GM20000 (cell line): Measurements from ENCODE around the gene ZEB2.

ENCODE experiments used
- DNase-seq: peaks from one replicate; pipeline ENCODE4 v3.0.0; 2012; ENCODE audit warnings: low spot score
- TF ChIP-seq, protein P1 (sequence below): IDR thresholded peaks from 2 replicates; pipeline ENCODE4 v1.5.1; 2012; ENCODE audit warnings: mild to moderate bottlenecking, control low read depth; ENCODE audit errors: extremely low read depth, missing control alignments

ZEB2 gene

DNA sequence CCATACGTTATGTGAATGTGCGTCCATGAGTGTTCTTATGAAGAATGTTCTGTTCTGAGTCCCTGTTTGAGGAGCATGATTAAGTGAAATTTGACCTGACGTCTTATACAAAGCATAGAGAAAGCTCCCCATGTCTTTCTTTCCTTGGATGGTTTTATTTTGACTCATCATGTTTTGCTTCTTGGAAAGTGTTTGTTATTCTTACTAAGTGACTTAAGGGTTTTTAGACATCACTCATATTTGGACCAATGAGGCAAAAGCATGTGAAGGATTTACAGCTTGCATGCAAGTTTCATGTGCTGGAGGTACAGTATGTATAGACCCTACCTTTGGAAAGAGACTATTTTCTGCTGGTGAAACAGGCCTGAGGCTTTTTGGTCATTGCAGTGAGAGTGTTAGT is 33.5 kb upstream of the ZEB2 start:
- TF ChIP-seq, protein P1, sequence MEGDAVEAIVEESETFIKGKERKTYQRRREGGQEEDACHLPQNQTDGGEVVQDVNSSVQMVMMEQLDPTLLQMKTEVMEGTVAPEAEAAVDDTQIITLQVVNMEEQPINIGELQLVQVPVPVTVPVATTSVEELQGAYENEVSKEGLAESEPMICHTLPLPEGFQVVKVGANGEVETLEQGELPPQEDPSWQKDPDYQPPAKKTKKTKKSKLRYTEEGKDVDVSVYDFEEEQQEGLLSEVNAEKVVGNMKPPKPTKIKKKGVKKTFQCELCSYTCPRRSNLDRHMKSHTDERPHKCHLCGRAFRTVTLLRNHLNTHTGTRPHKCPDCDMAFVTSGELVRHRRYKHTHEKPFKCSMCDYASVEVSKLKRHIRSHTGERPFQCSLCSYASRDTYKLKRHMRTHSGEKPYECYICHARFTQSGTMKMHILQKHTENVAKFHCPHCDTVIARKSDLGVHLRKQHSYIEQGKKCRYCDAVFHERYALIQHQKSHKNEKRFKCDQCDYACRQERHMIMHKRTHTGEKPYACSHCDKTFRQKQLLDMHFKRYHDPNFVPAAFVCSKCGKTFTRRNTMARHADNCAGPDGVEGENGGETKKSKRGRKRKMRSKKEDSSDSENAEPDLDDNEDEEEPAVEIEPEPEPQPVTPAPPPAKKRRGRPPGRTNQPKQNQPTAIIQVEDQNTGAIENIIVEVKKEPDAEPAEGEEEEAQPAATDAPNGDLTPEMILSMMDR = no peak
- no peak for DNase-seq

DNA sequence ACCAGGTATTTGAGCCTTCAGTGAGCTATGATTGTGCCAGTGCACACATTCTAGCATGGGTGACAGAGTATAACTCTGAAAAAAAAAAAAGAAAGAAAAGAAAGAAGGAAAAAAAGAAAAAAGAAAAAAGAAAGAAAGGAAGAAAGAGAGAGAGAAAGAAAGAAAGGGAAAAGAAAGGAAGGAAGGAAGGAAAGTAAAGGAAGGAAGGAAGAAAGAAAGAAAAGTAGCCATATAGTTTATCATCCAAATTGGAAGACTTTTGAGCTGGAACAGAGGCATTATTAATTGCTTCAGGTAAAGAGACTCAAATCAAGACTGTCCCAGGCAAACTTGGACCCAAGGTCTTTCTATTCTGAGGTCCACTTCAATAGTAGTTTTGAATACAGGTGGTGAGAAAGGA is 32.9 kb upstream of the ZEB2 start:
- TF ChIP-seq, protein P1 = no peak
- DNase-seq = no peak

DNA sequence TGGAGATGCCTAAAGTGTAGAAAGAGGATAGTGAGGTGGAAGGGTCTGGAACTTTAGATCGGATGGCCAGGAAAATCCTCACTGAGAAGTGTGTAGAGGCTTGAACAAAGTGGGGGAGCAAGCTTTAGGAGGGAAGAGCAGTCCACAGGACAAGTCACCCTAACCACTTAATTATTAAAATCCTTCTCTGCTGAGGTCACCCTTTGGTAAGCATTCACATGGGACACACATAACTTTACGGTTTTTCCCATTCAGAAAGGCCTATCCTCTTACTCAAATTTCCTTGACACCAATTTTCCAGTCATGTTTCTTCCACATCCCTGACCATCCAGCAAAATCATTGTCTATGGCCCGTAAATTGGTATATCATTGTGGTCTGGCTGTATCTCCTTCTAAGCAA is 31.0 kb upstream of the ZEB2 start:
- DNase-seq = no peak
- TF ChIP-seq, protein P1 = no peak

DNA sequence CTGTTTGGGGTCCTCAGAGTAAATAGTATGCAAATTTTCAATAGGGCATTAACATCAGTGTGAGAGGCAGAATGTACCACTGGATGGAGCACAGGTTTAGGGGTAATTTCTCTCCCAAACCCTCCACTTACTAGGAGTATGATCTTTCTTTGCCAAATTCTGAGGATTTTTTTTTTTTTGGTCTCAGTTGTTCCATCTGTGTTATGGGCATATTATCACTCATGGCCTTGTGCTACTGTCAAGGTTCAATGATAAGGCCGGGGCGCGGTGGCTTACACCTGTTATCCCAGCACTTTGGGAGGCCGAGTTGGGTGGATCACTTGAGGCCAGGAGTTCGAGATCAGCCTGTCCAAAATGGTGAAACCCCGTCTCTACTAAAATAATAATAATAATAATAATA is 30.2 kb upstream of the ZEB2 start:
- TF ChIP-seq, protein P1 = no peak
- DNase-seq = no peak

DNA sequence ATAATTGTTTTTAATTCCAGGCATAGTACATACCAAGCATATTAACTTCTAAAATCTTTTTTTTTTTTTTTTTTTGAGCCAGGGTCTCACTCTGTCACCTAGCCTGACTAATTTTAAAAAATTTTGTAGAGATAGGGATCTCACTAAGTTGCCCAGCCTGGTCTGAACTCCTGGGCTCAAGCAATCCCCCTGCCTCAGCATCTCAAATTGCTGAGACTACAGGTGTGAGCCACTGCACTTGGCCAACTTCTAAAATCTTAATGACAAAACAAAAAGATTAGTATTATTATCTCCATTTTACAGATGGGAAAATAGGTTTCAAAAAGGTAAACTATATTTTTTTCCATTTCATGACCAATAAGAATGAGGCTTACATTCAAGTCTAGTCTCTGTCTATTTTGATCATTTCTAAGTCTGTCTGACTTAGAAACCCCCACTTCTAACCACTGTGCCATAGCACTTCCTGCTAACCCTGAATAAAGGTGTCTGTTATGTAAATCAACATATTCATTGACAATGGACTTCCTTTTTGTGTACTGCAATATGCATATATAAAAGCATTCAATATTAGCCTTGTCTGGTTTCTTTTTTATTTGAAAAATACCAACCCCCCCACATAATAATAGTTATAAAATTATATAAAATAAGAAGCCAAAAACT is 28.7 kb upstream of the ZEB2 start:
- TF ChIP-seq, protein P1 = no peak
- no peak for DNase-seq

DNA sequence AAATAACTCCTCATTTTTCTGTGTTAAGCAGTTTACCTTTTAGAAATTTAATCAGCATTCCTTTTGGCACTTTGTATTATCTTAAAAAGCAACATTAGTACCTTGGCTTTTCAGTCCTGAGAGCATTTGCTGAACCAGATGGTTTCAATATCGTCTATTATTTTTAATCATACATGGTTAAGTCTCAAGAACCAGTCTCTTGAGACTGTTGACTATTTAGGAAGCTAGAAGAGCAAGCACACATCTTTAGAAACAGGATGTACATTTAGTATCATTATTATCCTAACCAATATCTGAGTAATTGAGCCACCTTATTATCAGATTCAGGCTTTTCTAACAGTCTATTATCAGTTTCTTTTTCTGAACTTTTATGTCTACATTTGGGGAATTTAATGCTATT is 28.2 kb upstream of the ZEB2 start:
- TF ChIP-seq, protein P1 = no peak
- DNase-seq = no peak

DNA sequence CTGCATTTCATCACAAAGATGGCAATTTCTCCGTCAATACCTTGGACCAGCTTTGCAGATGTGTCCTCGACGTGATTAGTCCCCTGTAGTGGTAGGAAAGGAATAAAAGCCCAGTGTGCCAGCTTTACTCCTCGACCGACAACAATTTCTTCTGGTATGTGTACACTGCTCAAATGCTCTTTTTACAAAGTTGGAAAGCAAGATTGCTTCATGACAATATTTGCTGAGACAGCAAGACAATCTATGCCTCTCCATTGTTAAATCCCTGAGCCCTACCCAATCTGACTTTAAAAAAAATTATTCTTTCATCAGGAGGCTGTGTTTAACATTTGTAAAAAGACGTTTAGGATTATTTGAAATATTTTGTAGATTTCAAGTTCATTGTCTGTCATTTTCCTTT is 27.6 kb upstream of the ZEB2 start:
- no peak for DNase-seq
- TF ChIP-seq, protein P1 = no peak
